Trophoblast cell (in vitro differentiated cells and primary cell): Measurements from ENCODE around the gene OR4S1. TPM values are rescaled to one million over a fixed set of nuclear protein-coding genes. Genes with fewer than 3 reads are reported as not detected.

ENCODE experiments used
- DNase-seq, 2 donors: peaks; one replicate each; pipeline ENCODE4 v3.0.0-alpha.2; 2016
- H2AFZ ChIP-seq: 2 replicates; pipeline ENCODE4 v1.6.1; 2013; ENCODE audit warnings: low read length, moderate library complexity, mild to moderate bottlenecking; ENCODE audit not compliant: insufficient read depth, poor library complexity
- H2AK5ac ChIP-seq: 2 replicates; pipeline ENCODE4 v1.6.1; 2013; ENCODE audit warnings: mild to moderate bottlenecking, low read length
- H2BK120ac ChIP-seq: 2 replicates; pipeline ENCODE4 v1.6.1; 2013; ENCODE audit warnings: low read length, mild to moderate bottlenecking, moderate library complexity; ENCODE audit not compliant: insufficient read depth, poor library complexity
- H2BK12ac ChIP-seq: 2 replicates; pipeline ENCODE4 v1.6.1; 2013; ENCODE audit warnings: mild to moderate bottlenecking, low read length, moderate library complexity
- H2BK5ac ChIP-seq: 2 replicates; pipeline ENCODE4 v1.6.1; 2013; ENCODE audit warnings: low read length, low read depth, moderate library complexity, mild to moderate bottlenecking; ENCODE audit not compliant: poor library complexity
- H3K14ac ChIP-seq: 2 replicates; pipeline ENCODE4 v1.6.1; 2013; ENCODE audit warnings: mild to moderate bottlenecking, low read length
- H3K18ac ChIP-seq: 2 replicates; pipeline ENCODE4 v1.6.1; 2013; ENCODE audit warnings: mild to moderate bottlenecking, low read length
- H3K23ac ChIP-seq: 2 replicates; pipeline ENCODE4 v1.6.1; 2013; ENCODE audit warnings: low read length
- H3K27ac ChIP-seq: 2 replicates; pipeline ENCODE4 v1.5.1; 2013; ENCODE audit warnings: low read depth, mild to moderate bottlenecking, inconsistent platforms, low read length, moderate library complexity
- H3K27me3 ChIP-seq: 2 replicates; pipeline ENCODE4 v1.6.1; 2013; ENCODE audit warnings: inconsistent platforms, mild to moderate bottlenecking, low read length, moderate library complexity; ENCODE audit not compliant: insufficient read depth
- H3K36me3 ChIP-seq, 2 experiments: 1 replicate in 1 of 2; 2 replicates in 1 of 2; pipeline ENCODE4 v1.6.1; 2013; ENCODE audit warnings: low read length in 2 of 2, mild to moderate bottlenecking in 2 of 2, moderate library complexity in 1 of 2; ENCODE audit not compliant: insufficient read depth in 2 of 2, control insufficient read depth in 1 of 2
- H3K4ac ChIP-seq: 2 replicates; pipeline ENCODE4 v1.6.1; 2013; ENCODE audit warnings: low read depth, mild to moderate bottlenecking, low read length, moderate library complexity
- H3K4me1 ChIP-seq, 2 experiments: 1 replicate in 1 of 2; 2 replicates in 1 of 2; pipeline ENCODE4 v1.6.1; 2013; ENCODE audit warnings: low read length in 2 of 2, mild to moderate bottlenecking in 2 of 2, moderate library complexity in 1 of 2; ENCODE audit not compliant: insufficient read depth in 2 of 2, control insufficient read depth in 1 of 2
- H3K4me2 ChIP-seq: 2 replicates; pipeline ENCODE4 v1.6.1; 2013; ENCODE audit warnings: inconsistent platforms, mild to moderate bottlenecking, low read length, moderate library complexity
- H3K4me3 ChIP-seq: 2 replicates; pipeline ENCODE4 v1.5.1; 2013; ENCODE audit warnings: mild to moderate bottlenecking, low read depth, low read length, inconsistent platforms
- H3K79me1 ChIP-seq: one replicate; pipeline ENCODE4 v1.6.1; 2013; ENCODE audit warnings: low read length
- H3K79me2 ChIP-seq: 2 replicates; pipeline ENCODE4 v1.6.1; 2013; ENCODE audit warnings: low read length, mild to moderate bottlenecking; ENCODE audit not compliant: control insufficient read depth, insufficient read depth, poor library complexity
- H3K9ac ChIP-seq: 2 replicates; pipeline ENCODE4 v1.6.1; 2013; ENCODE audit warnings: mild to moderate bottlenecking, low read length
- H3K9me3 ChIP-seq: 2 replicates; pipeline ENCODE4 v1.6.1; 2013; ENCODE audit warnings: low read depth, mild to moderate bottlenecking, control low read depth, inconsistent platforms, low read length; ENCODE audit not compliant: insufficient read depth
- H4K12ac ChIP-seq: 2 replicates; pipeline ENCODE4 v1.6.1; 2013; ENCODE audit warnings: low read depth, mild to moderate bottlenecking, low read length, moderate library complexity
- H4K8ac ChIP-seq: 2 replicates; pipeline ENCODE4 v1.6.1; 2013; ENCODE audit warnings: low read depth, mild to moderate bottlenecking, low read length, moderate library complexity
- H4K91ac ChIP-seq: one replicate; pipeline ENCODE4 v1.6.1; 2013; ENCODE audit warnings: low read depth, mild to moderate bottlenecking, low read length, moderate library complexity
- WGBS: extraction: QIAGEN DNeasy Blood & Tissue Kit; methylation state at CpG from one replicate; pipeline ENCODE4 v1.1.7; 2013; ENCODE audit warnings: missing lambda C conversion rate; ENCODE audit not compliant: insufficient read length, insufficient coverage; ENCODE audit errors: extremely low coverage; 5-methylcytosine and 5-hydroxymethylcytosine counted together
- polyA plus RNA-seq: library from polyadenylated mRNA; stranded (reverse); fragments of 200-250 nt; gene quantifications from 2 replicates; pipeline ENCODE4 v1.2.3, GENCODE V29; 2013

Gene OR4S1, protein sequence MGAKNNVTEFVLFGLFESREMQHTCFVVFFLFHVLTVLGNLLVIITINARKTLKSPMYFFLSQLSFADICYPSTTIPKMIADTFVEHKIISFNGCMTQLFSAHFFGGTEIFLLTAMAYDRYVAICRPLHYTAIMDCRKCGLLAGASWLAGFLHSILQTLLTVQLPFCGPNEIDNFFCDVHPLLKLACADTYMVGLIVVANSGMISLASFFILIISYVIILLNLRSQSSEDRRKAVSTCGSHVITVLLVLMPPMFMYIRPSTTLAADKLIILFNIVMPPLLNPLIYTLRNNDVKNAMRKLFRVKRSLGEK
- not detected in 2 replicates for polyA plus RNA-seq

DNA sequence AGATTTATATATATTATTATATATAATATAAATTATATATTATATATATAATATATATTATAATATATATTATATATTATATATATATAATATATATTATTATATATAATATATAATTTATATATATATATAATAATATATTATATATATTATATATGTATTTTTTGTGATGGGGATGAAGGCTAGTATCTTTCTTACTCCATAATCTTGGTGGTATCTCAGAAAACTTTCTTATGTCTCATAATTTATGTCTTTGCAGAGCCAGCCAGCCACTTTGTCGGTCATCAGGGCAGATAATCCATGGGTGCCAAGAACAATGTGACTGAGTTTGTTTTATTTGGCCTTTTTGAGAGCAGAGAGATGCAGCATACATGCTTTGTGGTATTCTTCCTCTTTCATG, at the start of gene OR4S1:
TSS of gene OR4S1 (plus strand) at position 301 of the 400 bp plus-strand sequence. CDS start at position 301, 0 bp downstream.
- H3K9me3 ChIP-seq: peaks cover 17% of the 10 kb centered on the region
- no peak within 1 kb of the TSS for H4K12ac ChIP-seq
- no peak within 1 kb of the TSS for H2BK12ac ChIP-seq
- no peak within 1 kb of the TSS for H3K4ac ChIP-seq
- H3K4me2 ChIP-seq: no peak within 1 kb of the TSS
- H3K4me1 ChIP-seq: no peaks in the 10 kb centered on the region
- H3K27me3 ChIP-seq: no peaks in the 10 kb centered on the region
- DNase-seq: no peak
- no peak within 1 kb of the TSS for H3K23ac ChIP-seq
- no peak within 1 kb of the TSS for H2BK120ac ChIP-seq
- H3K79me2 ChIP-seq: no peaks in the 10 kb centered on the region
- no peak within 1 kb of the TSS for H2AK5ac ChIP-seq
- no peak within 1 kb of the TSS for H3K4me3 ChIP-seq
- H3K36me3 ChIP-seq: no peaks in the 10 kb centered on the region
- H3K79me1 ChIP-seq: no peaks in the 10 kb centered on the region
- no CpG with 5 or more reads among the region's 1 CpG for WGBS
- H3K18ac ChIP-seq: no peak within 1 kb of the TSS
- no peak within 1 kb of the TSS for H3K9ac ChIP-seq
- H4K8ac ChIP-seq: no peak within 1 kb of the TSS
- H3K27ac ChIP-seq: no peak within 1 kb of the TSS
- no peak within 1 kb of the TSS for H2AFZ ChIP-seq
- H4K91ac ChIP-seq: no peak within 1 kb of the TSS
- H2BK5ac ChIP-seq: no peak within 1 kb of the TSS
- no peak within 1 kb of the TSS for H3K14ac ChIP-seq

DNA sequence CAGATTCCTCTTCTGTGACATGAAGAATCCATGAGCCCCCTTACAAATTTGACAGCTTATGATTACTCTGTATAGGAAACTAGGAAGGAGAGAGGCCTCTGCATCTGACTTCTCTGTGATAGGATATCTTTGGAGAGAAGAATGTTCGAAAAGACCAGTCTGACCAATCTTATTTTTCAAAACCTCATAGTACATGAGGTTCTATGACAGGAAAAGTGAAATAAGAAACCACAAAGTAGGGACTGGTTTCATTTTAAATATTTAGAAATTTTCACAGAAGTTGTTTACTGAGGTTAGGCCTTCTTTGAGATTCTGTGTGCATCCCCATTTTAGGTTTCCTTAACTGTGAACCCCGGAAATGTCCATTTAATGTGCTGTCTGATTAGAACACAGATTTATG, 44.4 kb upstream of the OR4S1 start:
- Histone ChIP-seq H3K23ac (no peak overlapping the region), H3K36me3 (no peaks in the 10 kb centered on the region), H4K91ac (no peak overlapping the region), H3K4me1 (no peaks in the 10 kb centered on the region), H2BK12ac (no peak overlapping the region), H2BK120ac (no peak overlapping the region), H3K4me3 (no peak overlapping the region), H2BK5ac (no peak overlapping the region), H3K9me3 (peaks cover 13% of the 10 kb centered on the region), H3K27me3 (peaks cover 2% of the 10 kb centered on the region), H3K79me2 (no peaks in the 10 kb centered on the region), H4K8ac (no peak overlapping the region), H2AK5ac (no peak overlapping the region), H3K4me2 (no peak overlapping the region), H3K14ac (no peak overlapping the region), H3K18ac (no peak overlapping the region), H3K4ac (no peak overlapping the region), H3K27ac (no peak overlapping the region), H3K79me1 (no peaks in the 10 kb centered on the region), H4K12ac (no peak overlapping the region), H3K9ac (no peak overlapping the region), H2AFZ (no peak overlapping the region)
- DNase-seq: no peak
- no CpG with 5 or more reads among the region's 2 CpGs for WGBS

DNA sequence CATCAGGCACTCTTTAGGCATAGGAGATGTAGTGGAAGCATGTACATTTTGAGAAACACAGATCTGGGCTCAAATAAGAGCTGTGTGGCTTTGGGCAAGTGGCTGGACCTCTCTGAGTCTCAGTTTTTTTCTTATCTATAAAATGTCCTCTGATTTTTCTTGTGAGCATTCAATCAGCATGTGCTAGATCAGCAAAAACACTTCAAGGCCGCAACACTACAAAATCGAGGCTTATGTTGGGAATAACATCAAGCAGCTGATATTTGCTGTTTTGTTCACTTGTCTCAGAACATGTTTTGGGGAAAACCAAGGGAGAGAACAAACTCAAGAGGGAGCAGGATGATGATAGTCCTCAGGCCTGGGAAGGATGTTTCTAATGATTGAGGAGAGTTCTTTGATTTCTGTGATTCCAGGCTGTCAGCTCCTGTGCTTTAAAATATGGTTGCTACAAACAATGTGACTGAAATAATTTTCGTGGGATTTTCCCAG, 42.6 kb upstream of the OR4S1 start, which contains the start of gene OR4X1:
TSS of gene OR4X1 (plus strand) at position 439 of the 489 bp plus-strand sequence. CDS start at position 439, 0 bp downstream.
- H3K79me2 ChIP-seq: no peaks in the 10 kb centered on the region
- H2AFZ ChIP-seq: no peak within 1 kb of the TSS
- H3K4ac ChIP-seq: no peak within 1 kb of the TSS
- WGBS: no CpG with 5 or more reads among the region's 3 CpGs
- H3K18ac ChIP-seq: no peak within 1 kb of the TSS
- no peak within 1 kb of the TSS for H2BK12ac ChIP-seq
- no peak within 1 kb of the TSS for H4K8ac ChIP-seq
- H3K36me3 ChIP-seq: no peaks in the 10 kb centered on the region
- H3K4me2 ChIP-seq: no peak within 1 kb of the TSS
- H4K91ac ChIP-seq: no peak within 1 kb of the TSS
- H3K4me1 ChIP-seq: no peaks in the 10 kb centered on the region
- no peak within 1 kb of the TSS for H3K9ac ChIP-seq
- no peak for DNase-seq
- H3K9me3 ChIP-seq: peaks cover 14% of the 10 kb centered on the region
- no peaks in the 10 kb centered on the region for H3K27me3 ChIP-seq
- H3K14ac ChIP-seq: no peak within 1 kb of the TSS
- H2AK5ac ChIP-seq: no peak within 1 kb of the TSS
- H2BK5ac ChIP-seq: no peak within 1 kb of the TSS
- H2BK120ac ChIP-seq: no peak within 1 kb of the TSS
- no peak within 1 kb of the TSS for H3K23ac ChIP-seq
- H4K12ac ChIP-seq: no peak within 1 kb of the TSS
- H3K27ac ChIP-seq: no peak within 1 kb of the TSS
- H3K79me1 ChIP-seq: no peaks in the 10 kb centered on the region
- H3K4me3 ChIP-seq: no peak within 1 kb of the TSS

DNA sequence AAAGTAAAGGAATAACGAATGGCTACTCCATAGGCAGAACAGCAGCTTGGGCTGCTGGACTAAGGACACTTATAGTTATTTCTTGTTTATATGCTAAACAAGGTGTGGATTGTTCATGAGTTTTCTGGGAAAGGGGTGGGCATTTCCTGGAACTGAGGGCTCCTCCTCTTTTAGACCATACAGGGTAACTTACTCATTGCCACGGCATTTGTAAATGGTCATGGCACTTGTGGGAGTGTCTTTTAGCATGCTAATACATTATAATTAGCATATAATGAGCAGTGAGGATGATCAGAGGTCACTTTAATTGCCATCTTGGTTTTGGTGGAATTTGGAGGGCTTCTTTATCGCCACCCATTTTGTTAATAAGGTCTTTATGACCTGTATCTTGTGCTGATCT, 35.4 kb upstream of the OR4S1 start:
- Histone ChIP-seq H3K23ac (no peak overlapping the region), H3K4me2 (no peak overlapping the region), H3K4ac (no peak overlapping the region), H2BK120ac (no peak overlapping the region), H3K4me3 (no peak overlapping the region), H4K8ac (no peak overlapping the region), H3K4me1 (no peaks in the 10 kb centered on the region), H2BK12ac (no peak overlapping the region), H2AK5ac (no peak overlapping the region), H2AFZ (no peak overlapping the region), H3K27me3 (no peaks in the 10 kb centered on the region), H2BK5ac (no peak overlapping the region), H3K9ac (no peak overlapping the region), H3K14ac (no peak overlapping the region), H3K18ac (no peak overlapping the region), H3K36me3 (no peaks in the 10 kb centered on the region), H3K79me1 (no peaks in the 10 kb centered on the region), H3K27ac (no peak overlapping the region), H3K79me2 (no peaks in the 10 kb centered on the region), H4K91ac (no peak overlapping the region), H4K12ac (no peak overlapping the region), H3K9me3 (peaks cover 6% of the 10 kb centered on the region)
- WGBS: no CpG with 5 or more reads among the region's 3 CpGs
- no peak for DNase-seq
